H4 (cell line): Measurements from ENCODE around the gene GDE1. TPM values are rescaled to one million over a fixed set of nuclear protein-coding genes. Genes with fewer than 3 reads are reported as not detected.
A peak's percentile ranks its signal among the peaks of the same experiment; 100 is the strongest.

Experiments used
- DNase-seq: peaks from one replicate; pipeline ENCODE4 v3.0.0-alpha.2; 2015; ENCODE audit warnings: low spot score
- total RNA-seq: library from RNA; depleted of rRNA; stranded (reverse); fragments of >200 nt; shearing (Covaris generic); gene quantifications from 2 replicates; pipeline ENCODE4 v1.2.3, GENCODE V29; 2014; rRNA removed

GDE1 gene
- total RNA-seq, 1 experiment from 2014 or later, result 87.7 TPM

GRCh38 chr16:19486750-19487325 lies 35.1 kb downstream of the GDE1 start:
- no peak for DNase-seq

- DNase-seq, result no peak
Observed at GRCh38 chr16:19486051-19486450, 35.8 kb downstream of the GDE1 start.

GRCh38 chr16:19485611-19486010 lies 36.3 kb downstream of the GDE1 start:
- DNase-seq, result no peak

GRCh38 chr16:19484096-19484495 lies 37.8 kb downstream of the GDE1 start:
- no peak for DNase-seq

- DNase-seq, result no peak
Observed at GRCh38 chr16:19482291-19482690, 39.6 kb downstream of the GDE1 start.

- DNase-seq, result no peak
Observed at GRCh38 chr16:19481769-19482168, 40.1 kb downstream of the GDE1 start.

- DNase-seq, result peak; percentile 38
Observed at GRCh38 chr16:19481296-19481695, 40.6 kb downstream of the GDE1 start.

- DNase-seq, result no peak
Observed at GRCh38 chr16:19479302-19479721, 42.6 kb downstream of the GDE1 start.

- no peak for DNase-seq
Observed at GRCh38 chr16:19478505-19478904, 43.4 kb downstream of the GDE1 start.

GRCh38 chr16:19474617-19475016 lies 47.3 kb downstream of the GDE1 start:
- no peak for DNase-seq

GRCh38 chr16:19472482-19472881 lies 49.4 kb downstream of the GDE1 start:
- no peak for DNase-seq

GRCh38 chr16:19468300-19468699 lies 53.6 kb downstream of the GDE1 start:
- no peak for DNase-seq

- no peak for DNase-seq
Observed at GRCh38 chr16:19463468-19464315, 58.2 kb downstream of the GDE1 start.

GRCh38 chr16:19460397-19460796 lies 61.5 kb downstream of the GDE1 start:
- DNase-seq, result no peak

- no peak for DNase-seq
Observed at GRCh38 chr16:19458722-19459379, 63.0 kb downstream of the GDE1 start.

Other genes starting within 250 kb of the GDE1 start
- gene CLEC19A, start 236.4 kb downstream of the GDE1 start, total RNA-seq, result 0.10 and 0.68 TPM in 2 replicates
- gene TMC5, start 104.2 kb downstream of the GDE1 start, total RNA-seq, result not detected in 2 replicates
- gene CCP110, start 1.8 kb upstream of the GDE1 start, total RNA-seq, result 7.0 and 8.0 TPM in 2 replicates
- gene VPS35L, start 33.6 kb upstream of the GDE1 start, total RNA-seq, result 21.5 and 32.9 TPM in 2 replicates
- 12.6 and 29.0 TPM in 2 replicates for gene KNOP1, start 196.1 kb upstream of the GDE1 start, total RNA-seq
- gene IQCK, start 196.2 kb upstream of the GDE1 start, total RNA-seq, result 11.7 and 16.2 TPM in 2 replicates